Dermis microvascular lymphatic vessel endothelial cell (primary cell): Measurements from ENCODE around the gene ESM1. TPM values are rescaled to one million over a fixed set of nuclear protein-coding genes. Genes with fewer than 3 reads are reported as not detected.
"Not testable (repeated sequence)": the region's sequence is repeated elsewhere in the genome, so short reads cannot be mapped to it uniquely, and the experiment has no call there.

Experiments used
- DNase-seq, 2 donors: peaks; one replicate each; pipeline versions ENCODE4 v3.0.0 to v3.0.0-alpha.2; 2010; ENCODE audit warnings: low read depth in 2 of 2
- total RNA-seq: library from RNA; depleted of rRNA; stranded (reverse); fragments of >200 nt; gene quantifications from 2 replicates; pipeline ENCODE4 v1.2.1, GENCODE V29; 2014

The ESM1 gene, protein sequence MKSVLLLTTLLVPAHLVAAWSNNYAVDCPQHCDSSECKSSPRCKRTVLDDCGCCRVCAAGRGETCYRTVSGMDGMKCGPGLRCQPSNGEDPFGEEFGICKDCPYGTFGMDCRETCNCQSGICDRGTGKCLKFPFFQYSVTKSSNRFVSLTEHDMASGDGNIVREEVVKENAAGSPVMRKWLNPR
- total RNA-seq = 69.5 and 73.0 TPM in 2 replicates

DNA sequence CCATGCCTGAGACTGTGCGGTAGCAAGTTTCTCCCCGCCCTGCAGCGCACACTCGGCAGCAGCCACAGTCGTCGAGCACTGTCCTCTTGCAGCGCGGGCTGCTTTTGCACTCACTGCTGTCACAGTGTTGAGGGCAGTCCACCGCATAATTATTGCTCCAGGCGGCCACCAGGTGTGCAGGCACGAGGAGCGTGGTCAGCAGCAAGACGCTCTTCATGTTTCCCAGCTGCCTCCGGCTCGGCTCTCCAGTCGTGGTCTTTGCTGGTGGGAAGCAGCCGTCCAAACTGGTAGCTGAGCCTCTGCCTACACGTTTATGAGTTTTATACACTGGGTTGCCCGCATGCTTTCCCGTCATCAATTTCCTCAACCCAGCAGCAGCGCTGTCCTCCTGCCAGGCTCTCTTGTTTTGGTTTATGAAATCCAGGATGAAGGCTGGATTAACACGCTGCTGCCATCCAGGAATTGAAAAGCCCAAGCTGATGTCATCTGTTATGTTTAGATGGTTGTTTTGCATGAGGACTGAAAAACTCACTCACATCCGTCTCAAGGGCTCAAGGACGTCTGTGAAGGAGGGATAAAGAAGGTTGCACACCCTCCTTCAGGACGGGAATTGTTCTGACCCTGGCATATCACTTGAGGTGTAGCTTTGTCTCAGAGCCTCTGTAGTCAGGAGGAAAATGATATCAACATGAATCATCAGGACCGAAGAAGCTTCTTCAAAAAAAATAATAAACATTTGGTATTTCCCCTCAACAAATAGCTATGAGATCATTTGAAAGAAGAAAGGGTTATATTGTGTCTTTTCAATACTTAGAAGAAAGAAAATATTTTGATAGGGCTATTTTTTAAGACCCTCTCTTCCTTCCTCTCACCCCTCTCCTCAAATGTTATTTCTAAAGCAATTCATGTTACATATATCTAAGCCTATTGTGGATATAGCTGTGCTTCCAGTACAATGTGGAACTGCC lies at the start of gene ESM1:
Gene ESM1, minus strand, starts transcription at position 293 of the 968 bp plus-strand sequence. Its CDS starts 76 bp downstream, at position 217.
- DNase-seq = peak; percentile 87 to 96

- DNase-seq = no peak
Measured at GRCh38 chr5:55033568-55033967, 48.2 kb upstream of the ESM1 start.

DNA sequence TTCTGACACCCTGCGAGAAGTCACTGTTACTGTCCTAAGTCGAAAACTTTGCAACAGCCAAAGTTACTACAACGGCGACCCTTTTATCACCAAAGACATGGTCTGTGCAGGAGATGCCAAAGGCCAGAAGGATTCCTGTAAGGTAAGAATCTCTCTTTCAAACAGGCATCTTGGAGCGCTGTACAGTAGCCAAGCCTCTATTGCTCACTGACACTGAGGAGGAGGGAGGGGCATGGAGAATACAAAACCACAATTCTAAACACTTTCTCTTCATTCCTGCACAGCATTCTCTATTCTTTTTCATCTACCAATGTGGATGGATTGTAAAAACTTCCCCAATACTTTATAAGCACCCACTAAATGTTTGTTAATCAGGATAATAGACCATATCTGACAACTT lies 46.1 kb upstream of the ESM1 start:
- no peak for DNase-seq

GRCh38 chr5:55030676-55031369 lies 45.4 kb upstream of the ESM1 start:
- DNase-seq = no peak

- DNase-seq = no peak
Measured at GRCh38 chr5:55030220-55030619, 44.8 kb upstream of the ESM1 start.

GRCh38 chr5:55027595-55027994 lies 42.2 kb upstream of the ESM1 start:
- DNase-seq = no peak

DNA sequence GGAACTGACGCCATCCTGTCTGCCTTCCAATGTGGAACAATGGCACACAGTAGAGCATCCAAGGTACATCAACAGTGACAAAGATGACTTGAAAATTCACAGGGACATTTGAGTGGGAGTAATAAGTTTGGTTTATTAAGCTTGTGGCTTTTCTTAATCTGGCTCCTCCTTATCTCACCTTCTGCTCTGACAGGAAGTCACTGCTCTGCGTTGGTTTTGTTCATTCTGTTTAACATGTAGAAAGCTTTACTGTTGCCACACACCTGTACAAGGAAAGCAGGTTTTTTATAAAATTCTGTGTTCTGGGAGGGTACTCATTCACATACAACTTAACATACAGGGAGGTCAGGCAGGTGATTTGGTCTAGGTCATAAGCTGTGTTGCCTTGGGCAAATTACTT lies 37.1 kb upstream of the ESM1 start:
- DNase-seq = no peak

- DNase-seq = no peak
Measured at GRCh38 chr5:55021821-55022220, 36.4 kb upstream of the ESM1 start.

DNA sequence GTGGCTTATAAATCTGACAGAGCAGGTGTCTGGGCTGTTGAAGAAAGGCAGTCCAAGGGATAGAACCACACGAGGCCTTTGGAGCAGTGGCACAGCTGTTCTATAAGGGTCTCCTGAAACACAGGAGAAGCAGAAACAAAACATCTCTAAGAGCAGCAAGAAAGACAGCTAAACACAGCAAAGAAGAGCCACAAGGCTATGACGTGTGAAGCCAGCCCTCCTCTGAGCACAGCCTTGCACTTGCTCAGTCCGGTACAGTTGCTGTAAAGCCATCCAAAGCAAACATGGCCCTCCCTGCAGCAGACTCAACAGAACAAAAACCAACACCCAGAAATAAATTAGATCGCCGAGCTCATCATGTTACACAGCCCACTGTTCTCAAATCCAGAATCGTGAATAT lies 36.0 kb upstream of the ESM1 start:
- no peak for DNase-seq

DNA sequence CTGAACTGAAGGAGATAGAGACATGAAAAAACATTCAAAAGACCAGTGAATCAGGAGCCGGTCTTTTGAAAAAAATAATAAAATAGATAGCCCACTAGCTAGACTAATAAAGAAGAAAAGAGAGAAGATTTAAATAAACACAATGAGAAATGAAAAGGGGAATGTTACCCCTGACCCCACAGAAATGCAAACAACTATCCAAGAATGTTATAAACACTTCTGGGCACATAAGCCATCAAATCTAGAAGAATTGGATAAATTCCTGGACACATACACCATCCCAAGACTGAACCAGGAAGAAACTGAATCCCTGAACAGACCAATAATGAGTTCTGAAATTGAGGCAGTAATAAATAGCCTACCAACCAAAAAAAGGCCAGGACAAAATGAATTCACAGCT lies 24.8 kb upstream of the ESM1 start:
- not testable (repeated sequence) for DNase-seq

- peak in 1 of 2 donors; percentile 65 for DNase-seq
Measured at GRCh38 chr5:55004729-55005128, 19.3 kb upstream of the ESM1 start.

GRCh38 chr5:55003432-55004065 lies 18.2 kb upstream of the ESM1 start:
- DNase-seq = peak in 1 of 2 donors; percentile 38

GRCh38 chr5:55002166-55002565 lies 16.8 kb upstream of the ESM1 start:
- not testable (repeated sequence) for DNase-seq

DNA sequence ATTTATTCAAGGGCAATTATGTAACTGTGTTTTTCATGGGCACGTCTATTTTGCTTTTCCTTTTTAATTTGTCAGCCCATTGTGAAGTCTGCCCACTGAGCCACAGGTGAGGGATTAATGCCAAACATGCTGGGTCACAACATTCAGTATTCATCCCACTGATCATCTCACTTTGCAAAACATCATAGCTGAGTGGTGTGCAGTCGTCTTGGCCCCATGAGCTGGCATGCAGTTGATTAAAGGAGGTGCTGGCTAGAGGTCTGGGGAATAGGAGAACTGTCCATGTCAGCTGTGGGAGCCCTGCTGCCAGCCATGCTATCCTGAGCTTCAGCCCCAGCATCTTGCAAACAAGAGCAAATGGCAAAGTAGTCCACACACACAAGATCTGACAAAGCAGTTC lies 11.7 kb upstream of the ESM1 start:
- no peak for DNase-seq

DNA sequence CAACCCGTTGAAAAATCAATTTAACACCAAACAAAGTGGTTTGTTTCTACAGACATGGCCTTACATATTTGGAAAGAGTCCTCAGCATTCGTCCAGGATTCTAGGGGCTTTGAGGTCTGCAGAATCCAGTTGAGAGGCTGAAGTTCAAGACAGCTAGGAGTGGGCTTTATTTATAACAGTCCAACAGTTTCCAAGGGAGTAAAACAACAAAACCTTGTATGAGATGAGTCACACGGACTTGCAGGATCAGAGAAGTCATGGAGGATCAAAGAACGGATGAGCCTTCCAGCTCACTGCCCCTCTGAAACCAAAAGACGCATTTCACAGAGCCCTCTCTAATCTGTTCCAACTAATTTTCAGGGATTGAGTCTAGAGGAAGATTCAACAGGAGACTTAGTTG lies 11.1 kb upstream of the ESM1 start:
- DNase-seq = peak in 1 of 2 donors; percentile 68

- no peak for DNase-seq
Measured at GRCh38 chr5:54995168-54995567, 9.8 kb upstream of the ESM1 start.

DNA sequence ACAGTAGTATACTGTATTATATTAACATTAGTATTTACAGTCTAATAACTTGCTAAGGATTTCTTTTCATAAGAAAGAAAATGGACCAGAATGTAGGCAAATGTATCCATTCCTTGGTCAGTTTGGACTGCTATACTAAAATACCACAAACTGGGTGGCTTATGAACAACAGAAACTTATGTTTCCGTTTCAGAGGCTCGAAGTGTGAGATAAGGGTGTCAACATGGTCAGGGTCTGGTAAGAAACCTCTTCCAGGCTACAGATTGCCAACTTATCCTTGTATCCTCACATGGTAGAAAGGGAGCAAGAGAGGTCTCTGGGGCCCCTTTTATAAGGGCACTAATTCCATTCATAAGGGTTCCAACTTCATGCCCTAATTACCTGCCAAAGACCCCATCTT lies 9.2 kb upstream of the ESM1 start:
- DNase-seq = no peak

DNA sequence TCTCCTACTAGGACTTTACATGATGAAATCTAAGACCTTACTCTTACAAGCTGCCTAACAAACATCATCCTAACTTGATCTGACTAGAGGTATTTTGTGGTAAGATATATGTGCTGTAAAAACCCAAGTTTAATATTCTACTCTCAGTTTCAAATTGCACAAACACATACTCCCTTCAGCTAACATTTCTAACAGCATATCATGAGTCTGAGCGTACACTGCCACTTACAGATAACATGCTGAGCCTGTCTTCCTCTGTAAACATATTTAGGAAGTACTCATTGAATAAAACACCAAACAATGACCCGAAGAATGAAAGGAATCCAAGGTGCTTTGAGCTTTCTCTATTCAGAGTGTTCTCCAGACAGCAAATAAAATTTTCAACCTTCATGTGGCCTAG lies 7.9 kb upstream of the ESM1 start:
- peak in 1 of 2 donors; percentile 67 for DNase-seq

- DNase-seq = no peak
Measured at GRCh38 chr5:54991416-54991815, 6.0 kb upstream of the ESM1 start.

- peak in 1 of 2 donors; percentile 48 for DNase-seq
Measured at GRCh38 chr5:54990841-54991258, 5.5 kb upstream of the ESM1 start.

DNA sequence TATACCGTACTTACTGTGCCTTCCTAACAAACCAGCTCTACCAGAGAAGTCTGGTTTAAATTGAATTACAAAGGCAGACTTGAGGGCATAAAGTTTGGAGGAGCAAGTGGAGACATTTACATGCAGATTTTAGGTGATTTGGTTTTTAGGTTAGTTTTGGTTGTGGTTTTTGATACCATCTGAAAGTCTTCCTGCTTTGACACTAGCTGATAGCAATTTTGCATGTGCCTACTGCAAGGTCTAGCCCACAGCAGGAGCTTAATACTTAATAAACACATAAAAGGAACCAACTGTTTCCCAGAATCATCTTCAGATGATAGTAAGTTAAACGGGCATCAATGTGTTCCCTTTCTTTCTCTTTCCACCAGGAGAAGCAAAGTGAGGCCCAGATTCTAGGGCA lies 3.4 kb upstream of the ESM1 start:
- DNase-seq = no peak

GRCh38 chr5:54988218-54988617 lies 2.8 kb upstream of the ESM1 start:
- no peak for DNase-seq
